ENCODE data around the gene ELANE.
"Not testable (repeated sequence)": the region's sequence is repeated elsewhere in the genome, so short reads cannot be mapped to it uniquely, and the experiment has no call there.

The ELANE gene

DNA sequence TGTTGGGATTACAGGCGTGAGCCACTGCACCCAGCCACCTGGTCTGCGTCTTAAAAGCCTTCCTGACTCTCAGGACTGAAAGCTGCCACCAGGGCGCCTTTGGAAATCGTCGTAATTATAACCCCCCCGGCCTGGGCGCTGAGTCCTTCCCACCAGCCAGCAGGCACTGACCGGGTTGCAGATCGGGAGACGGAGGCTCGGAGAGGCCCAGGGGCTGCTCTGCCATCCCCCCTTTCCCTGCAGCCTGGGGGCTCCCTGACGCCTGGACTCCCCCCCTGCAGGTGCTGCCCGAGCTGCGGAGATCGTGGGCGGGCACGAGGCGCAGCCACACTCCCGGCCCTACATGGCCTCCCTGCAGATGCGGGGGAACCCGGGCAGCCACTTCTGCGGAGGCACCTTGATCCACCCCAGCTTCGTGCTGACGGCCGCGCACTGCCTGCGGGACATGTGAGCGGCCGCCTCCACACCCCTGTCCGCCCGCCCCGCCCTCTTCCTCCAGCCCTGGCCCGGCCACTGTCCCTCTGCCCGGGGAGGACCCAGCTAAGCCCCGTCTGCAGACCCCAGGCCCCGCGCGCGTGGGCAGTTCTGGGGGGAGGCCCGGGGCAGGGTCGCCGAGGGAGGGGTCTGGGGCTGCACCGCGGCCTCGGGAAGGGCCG, 8.8 kb upstream of the ELANE start:
- no peak for DNase-seq

DNA sequence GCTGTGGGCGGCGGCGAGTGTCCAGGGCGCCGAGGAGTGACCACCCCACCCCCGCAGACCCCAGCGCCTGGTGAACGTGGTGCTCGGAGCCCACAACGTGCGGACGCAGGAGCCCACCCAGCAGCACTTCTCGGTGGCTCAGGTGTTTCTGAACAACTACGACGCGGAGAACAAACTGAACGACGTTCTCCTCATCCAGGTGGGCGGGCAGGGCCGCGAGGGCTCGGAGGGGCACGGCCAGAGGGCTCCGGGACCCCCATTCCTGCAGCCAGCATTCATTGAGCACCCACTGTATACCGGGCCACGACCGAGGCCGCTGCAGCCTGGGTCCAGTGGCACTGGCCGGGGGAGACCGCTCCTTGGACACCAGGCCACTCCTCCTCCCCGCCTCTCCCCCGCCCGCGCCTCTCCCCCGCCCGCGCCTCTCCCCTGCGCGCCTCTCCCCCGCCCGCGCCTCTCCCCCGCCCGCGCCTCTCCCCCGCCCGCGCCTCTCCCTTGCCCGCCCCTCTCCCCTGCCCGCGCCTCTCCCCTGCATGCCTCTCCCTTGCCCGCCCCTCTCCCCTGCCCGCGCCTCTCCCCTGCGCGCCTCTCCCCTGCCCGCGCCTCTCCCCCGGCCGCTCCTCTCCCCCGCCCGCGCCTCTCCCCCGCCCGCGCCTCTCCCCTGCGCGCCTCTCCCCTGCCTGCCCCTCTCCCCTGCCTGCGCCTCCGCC, 8.1 kb upstream of the ELANE start:
- no peak for DNase-seq

DNA sequence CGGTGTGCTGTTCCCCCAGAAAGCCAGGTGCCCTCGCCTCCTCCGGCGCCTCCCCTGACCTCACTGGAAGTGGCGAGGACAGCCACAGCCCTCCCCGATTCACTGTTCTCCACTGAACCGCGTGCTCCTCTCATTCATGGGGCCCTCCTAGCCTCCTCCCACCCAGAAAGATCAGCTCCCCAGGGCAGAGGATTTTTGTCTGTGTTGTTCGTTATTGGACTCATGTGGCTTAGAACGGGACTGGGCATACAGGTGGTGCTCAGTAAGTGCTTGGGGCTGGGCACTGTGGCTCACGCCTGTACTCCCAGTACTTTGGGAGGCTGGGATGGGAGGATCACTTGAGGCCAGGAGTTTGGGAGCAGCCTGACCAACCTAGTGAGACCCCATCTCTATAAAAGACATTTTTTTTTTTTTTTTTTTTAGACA, 7.5 kb upstream of the ELANE start:
- no peak for DNase-seq

DNA sequence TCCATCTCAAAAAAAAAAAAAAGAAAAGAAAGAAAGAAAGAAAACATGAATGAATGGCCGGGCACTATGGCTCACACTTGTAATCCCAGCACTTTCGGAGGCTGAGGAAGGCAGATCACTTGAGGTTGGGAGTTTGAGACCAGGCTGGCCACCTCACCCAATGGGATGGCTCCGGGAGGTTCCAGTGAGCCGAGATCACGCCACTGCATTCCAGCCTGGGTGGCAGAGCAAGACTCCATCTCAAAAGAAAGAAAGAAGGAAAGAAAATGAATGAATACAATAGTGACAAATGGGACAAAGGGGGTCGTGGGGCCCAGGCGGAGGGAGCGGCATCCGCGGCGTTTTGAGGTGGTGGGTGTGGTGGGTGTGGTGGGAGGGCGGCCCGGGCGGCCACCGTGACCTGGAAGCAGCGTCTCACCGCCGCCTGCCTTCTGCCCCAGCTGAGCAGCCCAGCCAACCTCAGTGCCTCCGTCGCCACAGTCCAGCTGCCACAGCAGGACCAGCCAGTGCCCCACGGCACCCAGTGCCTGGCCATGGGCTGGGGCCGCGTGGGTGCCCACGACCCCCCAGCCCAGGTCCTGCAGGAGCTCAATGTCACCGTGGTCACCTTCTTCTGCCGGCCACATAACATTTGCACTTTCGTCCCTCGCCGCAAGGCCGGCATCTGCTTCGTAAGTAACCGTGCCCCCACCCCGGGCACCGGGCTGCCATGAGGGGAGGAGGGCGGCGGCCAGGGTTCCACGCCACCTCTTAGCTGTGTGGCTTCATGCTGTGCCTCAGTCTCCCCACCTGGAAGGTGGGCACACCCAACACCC, 6.2 kb upstream of the ELANE start:
- no peak for DNase-seq

DNA sequence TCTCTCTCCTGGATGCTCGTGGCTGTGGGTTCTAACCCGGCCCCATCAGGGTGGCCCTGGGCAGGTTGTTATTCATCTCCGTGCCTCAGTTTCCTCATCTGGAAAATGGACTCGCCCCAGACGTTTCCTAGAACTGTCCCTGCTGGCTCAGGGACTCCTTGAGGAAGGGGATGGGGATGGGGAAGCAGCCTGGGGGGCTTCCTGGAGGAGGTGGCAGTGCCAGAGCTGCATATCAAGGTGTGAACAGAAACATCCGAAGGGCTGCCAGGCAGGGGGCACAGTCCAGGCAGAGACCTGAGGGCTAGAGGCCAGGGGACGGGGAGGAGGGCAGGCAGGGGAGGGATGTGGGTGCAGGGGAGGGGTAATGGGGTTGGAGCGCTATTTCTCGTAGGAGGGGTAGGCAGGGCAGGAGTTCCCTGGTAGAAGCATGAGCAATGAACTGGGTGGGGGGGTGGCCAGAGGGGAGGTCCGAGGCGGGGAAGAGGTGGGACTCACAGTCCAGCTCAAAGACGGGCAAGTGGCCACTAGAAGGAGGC, 3.6 kb upstream of the ELANE start:
- no peak for DNase-seq

DNA sequence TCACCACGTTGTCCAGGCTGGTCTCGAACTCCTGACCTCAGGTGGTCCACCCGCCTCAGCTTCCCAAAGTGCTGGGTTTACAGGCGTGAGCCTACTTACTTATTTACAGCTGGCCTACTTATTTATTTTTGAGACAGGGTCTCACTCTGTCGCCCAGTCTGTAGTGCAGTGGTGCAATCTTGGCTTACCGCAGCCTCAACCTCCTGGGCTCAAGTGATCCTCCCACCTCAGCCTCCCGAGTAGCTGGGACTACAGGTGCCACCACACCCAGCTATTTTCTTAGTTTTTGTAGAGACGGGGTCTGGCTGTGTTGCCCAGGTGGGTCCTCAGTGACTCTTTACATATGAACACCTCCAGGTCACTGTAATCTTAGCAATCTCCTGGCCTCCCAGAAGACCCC, 2.9 kb upstream of the ELANE start:
- not testable (repeated sequence) for DNase-seq

DNA sequence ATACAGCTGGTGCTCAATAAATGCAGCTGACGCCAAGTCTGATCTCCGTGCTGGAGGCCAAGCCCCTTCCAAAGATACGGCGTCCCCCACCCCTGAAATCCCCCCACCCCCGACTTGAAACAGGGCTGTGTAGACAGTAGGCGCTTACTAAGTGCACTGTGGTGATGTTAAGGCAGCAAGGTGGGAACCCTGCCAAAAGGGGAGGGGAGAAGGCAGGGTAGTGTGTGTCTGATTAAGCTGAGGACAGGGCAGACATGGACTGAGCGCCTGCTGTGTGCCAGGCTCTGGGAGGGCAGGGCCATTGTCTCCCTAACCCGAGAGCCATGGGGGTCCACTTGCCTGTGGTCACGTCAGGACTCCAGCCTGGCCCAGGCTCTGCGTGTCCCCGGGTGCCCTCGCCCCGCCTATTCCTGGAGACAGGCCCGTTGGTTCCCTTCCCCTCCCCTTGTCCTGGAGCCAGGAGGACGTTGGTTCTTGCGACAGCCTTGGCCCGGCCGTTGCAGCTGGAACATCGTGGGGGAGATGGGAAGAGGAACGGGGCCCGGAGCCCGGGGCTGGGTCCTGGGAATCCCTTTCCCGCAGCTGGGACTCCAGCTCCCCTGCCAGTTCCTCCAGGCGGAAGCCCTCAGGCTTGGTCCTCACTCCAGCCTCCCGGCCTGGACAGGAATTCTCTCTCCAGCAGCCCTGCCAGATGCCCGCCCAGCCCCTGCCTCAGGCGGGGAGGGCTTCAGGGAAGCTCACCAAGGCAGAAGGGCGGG, 1.7 kb upstream of the ELANE start:
- DNase-seq: no peak

DNA sequence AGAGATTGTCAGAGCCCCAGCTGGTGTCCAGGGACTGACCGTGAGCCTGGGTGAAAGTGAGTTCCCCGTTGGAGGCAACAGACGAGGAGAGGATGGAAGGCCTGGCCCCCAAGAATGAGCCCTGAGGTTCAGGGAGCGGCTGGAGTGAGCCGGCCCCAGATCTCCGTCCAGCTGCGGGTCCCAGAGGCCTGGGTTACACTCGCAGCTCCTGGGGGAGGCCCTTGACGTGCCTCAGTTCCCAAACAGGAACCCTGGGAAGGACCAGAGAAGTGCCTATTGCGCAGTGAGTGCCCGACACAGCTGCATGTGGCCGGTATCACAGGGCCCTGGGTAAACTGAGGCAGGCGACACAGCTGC, 1.1 kb upstream of the ELANE start:
- no peak for DNase-seq

DNA sequence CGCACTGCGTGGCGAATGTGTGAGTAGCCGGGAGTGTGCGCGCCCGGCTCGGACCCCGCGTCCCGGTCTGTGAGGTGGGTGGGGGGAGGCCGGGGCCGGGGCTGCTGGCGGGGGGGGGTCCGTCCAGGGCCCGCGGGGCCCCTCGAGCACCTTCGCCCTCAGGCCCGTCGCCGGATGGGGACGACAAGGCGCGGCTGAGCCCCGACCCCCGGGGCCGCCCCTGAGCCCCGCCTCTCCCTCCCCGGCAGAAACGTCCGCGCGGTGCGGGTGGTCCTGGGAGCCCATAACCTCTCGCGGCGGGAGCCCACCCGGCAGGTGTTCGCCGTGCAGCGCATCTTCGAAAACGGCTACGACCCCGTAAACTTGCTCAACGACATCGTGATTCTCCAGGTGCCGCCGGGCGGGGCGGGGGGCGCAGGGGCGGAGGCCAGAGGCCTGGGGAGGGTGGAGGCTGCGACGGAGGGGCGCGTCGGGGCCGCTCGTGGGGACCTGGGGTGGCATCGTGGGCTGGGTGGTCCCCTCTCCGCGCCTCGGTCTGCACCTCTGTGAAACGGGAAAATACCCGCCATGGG, 997 bp downstream of the ELANE start:
- DNase-seq: no peak

DNA sequence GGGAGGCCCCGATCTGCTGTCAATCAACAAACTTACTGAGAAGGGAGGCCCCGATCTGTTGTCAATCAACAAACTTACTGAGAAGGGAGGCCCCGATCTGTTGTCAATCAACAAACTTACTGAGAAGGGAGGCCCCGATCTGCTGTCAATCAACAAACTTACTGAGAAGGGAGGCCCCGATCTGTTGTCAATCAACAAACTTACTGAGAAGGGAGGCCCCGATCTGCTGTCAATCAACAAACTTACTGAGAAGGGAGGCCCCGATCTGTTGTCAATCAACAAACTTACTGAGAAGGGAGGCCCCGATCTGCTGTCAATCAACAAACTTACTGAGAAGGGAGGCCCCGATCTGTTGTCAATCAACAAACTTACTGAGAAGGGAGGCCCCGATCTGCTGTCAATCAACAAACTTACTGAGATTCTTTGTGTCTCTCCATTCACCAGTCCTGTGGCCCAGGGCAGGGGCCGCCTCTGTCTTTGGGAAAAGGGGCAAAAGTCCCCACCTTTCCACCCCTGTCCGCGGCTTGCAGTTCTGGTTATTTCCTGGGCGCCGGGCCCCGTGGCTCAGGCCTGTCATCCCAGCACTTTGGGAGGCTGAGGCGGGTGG, 1.6 kb downstream of the ELANE start:
- not testable (repeated sequence) for DNase-seq

DNA sequence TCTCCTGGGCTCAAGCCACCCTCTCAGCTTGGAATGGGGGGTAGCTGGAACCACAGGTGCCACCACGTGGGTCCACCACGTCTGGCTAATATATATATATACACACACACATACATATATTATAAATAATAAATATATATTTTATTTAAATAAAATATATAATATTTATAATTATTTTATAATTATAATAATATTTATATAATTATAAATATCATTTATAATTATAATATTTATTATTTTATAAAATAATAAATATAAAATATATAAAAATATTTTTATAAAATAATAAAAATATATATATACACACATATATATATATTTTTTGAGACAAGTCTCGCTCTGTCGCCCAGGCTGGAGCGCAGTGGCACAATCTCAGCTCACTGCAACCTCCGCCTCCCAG, 2.4 kb downstream of the ELANE start:
- no peak for DNase-seq

DNA sequence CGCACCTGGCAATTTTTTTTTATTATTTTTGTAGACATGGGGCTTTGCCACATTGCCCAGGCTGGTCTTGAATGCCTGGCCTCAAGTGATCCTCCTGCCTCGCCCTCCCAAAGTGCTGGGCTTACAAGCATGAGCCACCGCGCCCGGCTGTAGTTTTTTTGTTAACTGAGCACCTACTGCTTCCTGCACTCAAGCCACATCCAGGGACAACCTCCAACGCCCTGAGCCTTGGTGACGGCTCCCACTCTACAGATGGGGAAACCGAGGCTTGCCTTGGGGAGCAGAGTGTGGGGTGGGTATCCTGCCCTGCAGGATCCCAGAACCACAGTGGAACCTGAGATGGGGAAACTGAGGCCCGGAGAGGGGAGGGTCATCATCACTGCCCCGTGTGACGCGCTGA, 3.0 kb downstream of the ELANE start:
- DNase-seq: no peak

DNA sequence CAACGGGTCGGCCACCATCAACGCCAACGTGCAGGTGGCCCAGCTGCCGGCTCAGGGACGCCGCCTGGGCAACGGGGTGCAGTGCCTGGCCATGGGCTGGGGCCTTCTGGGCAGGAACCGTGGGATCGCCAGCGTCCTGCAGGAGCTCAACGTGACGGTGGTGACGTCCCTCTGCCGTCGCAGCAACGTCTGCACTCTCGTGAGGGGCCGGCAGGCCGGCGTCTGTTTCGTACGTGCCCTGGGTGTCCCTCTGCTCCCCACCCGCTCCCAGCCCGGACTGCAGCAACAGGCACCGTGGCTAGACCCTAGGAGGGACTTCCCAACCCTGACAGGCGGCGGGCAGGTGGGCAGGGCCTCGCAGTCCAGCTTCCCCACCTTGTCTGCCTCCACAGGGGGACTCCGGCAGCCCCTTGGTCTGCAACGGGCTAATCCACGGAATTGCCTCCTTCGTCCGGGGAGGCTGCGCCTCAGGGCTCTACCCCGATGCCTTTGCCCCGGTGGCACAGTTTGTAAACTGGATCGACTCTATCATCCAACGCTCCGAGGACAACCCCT, 3.5 kb downstream of the ELANE start:
- no peak for DNase-seq

DNA sequence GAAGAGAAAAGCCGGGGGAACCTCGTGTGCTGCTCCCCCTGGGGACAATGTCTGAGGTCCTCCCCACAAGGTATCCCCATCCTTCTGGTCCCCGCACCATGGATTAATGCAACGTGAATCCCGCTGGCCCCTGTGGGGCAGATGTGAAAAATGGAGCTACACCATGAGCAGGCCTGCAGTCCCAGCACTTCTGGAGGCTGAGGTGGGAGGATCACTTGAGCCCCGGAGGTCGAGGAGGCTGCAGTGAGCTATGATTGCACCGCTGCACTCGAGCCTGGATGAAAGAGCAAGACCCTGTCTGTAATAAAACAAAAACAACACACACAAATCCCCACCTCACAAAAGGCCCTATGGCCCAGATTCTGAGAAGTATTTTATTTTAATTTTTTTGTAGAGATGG, 6.2 kb downstream of the ELANE start:
- DNase-seq: no peak

DNA sequence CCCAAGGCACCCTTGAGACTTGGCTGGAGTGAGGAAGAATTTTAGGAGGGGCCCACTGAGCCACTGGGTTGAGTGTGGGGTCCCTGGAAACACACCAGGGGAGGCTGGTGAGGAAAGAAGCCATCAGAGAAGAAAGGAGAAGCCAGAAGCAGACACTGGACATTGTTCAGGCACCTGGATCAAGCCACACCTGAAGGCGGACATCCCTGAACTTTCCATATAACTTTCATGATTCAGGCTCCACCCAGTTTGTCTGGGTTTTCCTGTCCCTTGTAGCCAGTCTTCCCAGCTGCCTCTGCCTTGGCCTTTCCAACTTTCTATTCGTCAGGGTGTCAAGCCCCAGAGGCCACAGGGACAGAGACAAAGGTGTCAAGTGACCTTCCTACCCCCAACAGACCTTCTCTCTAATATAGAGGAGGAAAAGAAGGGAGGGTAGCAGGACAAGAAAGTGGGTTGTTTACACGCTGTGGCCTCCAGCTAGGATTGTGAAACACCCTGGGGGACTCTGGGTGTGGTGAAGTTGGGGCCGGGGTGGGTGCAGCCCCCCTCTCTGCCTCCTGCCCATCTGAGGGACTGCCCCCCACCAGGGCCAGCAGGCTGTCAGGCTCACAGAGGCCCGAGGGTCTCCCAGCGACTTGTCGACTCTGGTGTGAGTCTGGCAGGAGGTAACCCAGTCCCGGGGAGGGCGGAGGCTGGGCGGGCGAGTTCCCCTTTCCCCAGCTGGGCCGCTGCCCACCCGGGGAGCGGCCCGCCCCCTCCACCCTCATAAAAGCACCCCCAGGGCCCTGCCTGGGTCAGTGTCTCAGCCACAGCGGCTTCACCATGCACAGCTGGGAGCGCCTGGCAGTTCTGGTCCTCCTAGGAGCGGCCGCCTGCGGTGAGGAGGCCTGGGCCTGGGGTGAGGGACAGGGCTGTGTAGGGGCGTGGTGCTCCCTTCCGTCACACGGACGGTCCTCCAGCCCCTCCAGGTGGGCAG, 7.1 kb downstream of the ELANE start, which contains the start of gene CFD:
CFD (plus strand) TSS at position 797 of the 976 bp plus-strand sequence; CDS start at position 823, 26 bp downstream.
- no peak for DNase-seq

DNA sequence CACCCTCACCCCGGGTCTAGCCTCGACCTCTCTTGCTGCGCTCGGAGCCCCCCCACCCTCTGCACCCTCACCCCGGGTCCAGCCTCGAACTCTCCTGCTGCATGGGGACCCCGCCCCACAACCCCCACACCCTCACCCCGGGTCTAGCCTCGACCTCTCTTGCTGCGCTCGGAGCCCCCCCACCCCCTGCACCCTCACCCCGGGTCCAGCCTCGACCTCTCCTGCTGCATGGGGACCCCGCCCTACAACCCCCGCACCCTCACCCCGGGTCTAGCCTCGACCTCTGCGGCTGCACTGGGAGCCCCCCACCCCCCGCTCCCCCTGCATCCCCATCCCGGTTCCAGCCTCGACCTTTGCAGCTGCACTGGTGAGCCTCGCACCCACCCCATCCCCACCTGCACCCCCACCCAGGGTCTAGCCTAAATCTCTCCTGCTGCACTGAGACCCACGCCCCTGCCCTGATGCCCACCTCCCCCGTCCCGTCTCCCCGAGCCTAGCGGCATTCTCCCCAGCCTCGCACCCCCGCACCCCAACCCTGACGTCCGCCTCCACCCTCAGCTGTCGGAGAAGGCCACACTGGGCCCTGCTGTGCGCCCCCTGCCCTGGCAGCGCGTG, 9.1 kb downstream of the ELANE start:
- no peak for DNase-seq

DNA sequence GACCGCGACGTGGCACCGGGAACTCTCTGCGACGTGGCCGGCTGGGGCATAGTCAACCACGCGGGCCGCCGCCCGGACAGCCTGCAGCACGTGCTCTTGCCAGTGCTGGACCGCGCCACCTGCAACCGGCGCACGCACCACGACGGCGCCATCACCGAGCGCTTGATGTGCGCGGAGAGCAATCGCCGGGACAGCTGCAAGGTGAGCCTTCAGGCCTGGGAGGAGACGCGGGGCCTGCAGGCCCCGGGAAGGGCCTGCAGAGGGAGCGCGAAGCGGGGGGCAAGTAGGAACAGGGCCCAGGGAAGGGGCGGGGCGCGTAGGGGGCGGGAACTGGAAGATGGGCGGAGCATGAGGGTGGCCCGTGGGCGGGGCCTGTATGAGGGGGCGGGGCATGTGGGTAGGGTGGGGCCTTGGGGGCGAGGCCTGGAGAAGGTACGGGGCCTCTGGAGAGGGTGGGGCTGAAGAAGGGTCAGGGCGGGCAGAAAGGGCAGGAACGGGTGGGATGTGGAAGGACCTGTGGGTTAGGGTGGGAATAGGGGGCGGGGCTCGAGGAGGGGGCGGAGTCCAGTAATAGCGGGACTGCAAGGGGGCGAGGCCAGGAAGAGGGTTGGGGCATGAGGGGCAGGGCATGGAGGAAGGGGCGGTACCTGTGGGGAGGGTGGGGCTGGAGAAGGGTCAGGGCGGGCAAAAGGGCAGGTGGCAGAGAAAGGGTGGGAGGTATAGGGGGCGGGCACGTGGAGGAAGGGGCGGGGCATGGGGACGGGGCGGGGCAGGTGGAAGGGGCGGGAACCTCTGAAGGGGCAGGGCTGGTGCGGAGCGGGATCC, 9.9 kb downstream of the ELANE start:
- peak; percentile 27 to 67 (median 54) for DNase-seq

DNA sequence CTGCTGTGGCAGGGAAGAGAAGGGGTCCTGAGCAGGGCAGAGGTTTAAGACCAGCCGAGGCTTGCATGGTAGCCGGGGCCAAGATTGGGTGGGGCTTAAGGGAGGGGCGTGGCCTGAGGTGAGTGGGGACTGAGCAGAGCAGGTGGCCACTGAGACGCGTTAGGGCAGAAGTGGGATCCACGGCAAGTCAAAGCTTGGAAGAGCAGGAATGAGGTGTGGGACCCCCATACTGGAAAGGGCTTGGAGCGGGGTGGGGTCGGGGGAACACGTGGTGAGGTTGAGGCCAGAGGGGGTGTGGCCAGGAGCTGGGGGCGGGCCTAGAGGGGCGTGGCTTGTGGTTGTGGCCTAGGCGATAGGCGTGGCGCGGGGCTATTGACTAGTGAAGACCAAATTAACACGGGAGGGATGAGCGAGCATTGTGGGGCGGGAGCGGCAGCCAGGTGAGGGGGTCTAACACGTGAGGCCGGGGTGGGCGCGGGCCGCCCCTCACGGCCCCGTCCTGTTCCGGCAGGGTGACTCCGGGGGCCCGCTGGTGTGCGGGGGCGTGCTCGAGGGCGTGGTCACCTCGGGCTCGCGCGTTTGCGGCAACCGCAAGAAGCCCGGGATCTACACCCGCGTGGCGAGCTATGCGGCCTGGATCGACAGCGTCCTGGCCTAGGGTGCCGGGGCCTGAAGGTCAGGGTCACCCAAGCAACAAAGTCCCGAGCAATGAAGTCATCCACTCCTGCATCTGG, 10.6 kb downstream of the ELANE start:
- peak; percentile 34 to 77 (median 63) for DNase-seq

DNA sequence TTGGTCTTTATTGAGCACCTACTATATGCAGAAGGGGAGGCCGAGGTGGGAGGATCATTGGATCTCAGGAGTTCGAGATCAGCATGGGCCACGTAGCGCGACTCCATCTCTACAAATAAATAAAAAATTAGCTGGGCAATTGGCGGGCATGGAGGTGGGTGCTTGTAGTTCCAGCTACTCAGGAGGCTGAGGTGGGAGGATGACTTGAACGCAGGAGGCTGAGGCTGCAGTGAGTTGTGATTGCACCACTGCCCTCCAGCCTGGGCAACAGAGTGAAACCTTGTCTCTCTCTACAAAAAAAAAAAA, 11.2 kb downstream of the ELANE start:
- DNase-seq: no peak

Data from activated naive CD4-positive, alpha-beta T cell (primary cell).